HUES64 (cell line): Measurements from ENCODE around the gene ERC1.

Experiments used
- H3K27ac ChIP-seq: 2 replicates; pipeline ENCODE4 v1.7.0; 2013; ENCODE audit warnings: low read depth, low read length, inconsistent platforms
- H3K27me3 ChIP-seq: 2 replicates; pipeline ENCODE4 v1.6.1; 2013; ENCODE audit warnings: mild to moderate bottlenecking, low read length; ENCODE audit not compliant: insufficient read depth
- H3K36me3 ChIP-seq: 2 replicates; pipeline ENCODE4 v1.6.1; 2013; ENCODE audit warnings: mild to moderate bottlenecking, low read length; ENCODE audit not compliant: insufficient read depth
- H3K4me1 ChIP-seq: 2 replicates; pipeline ENCODE4 v1.6.1; 2013; ENCODE audit warnings: mild to moderate bottlenecking, low read length, moderate library complexity; ENCODE audit not compliant: insufficient read depth
- H3K4me3 ChIP-seq: 2 replicates; pipeline ENCODE4 v1.5.1; 2013; ENCODE audit warnings: mild to moderate bottlenecking, low read length, moderate library complexity
- H3K9ac ChIP-seq: 2 replicates; pipeline ENCODE4 v1.6.1; 2013; ENCODE audit warnings: mild to moderate bottlenecking, low read depth, low read length
- H3K9me3 ChIP-seq: 2 replicates; pipeline ENCODE4 v1.6.1; 2013; ENCODE audit warnings: low read depth, low read length; ENCODE audit not compliant: insufficient read depth
- WGBS: fragments of 150-250, 120-280 bp; methylation state at CpG from one replicate; pipeline ENCODE4 v1.1.7; 2013; ENCODE audit warnings: missing lambda C conversion rate; 5-methylcytosine and 5-hydroxymethylcytosine counted together

The ERC1 gene

GRCh38 chr12:1377117-1377516 is 386.1 kb downstream of the ERC1 start:
- Histone ChIP-seq H3K9me3 (no peaks in the 10 kb centered on the region), H3K27ac (no peak overlapping the region), H3K36me3 (no peaks in the 10 kb centered on the region), H3K27me3 (no peaks in the 10 kb centered on the region), H3K4me1 (no peaks in the 10 kb centered on the region), H3K9ac (no peak overlapping the region), H3K4me3 (no peak overlapping the region)
- WGBS, result 97% methylated on average over 5 of the region's 5 CpGs

GRCh38 chr12:1377681-1378080 is 386.7 kb downstream of the ERC1 start:
- H3K4me3 ChIP-seq, result no peak overlapping the region
- no peak overlapping the region for H3K27ac ChIP-seq
- no peaks in the 10 kb centered on the region for H3K36me3 ChIP-seq
- no peaks in the 10 kb centered on the region for H3K9me3 ChIP-seq
- no peaks in the 10 kb centered on the region for H3K4me1 ChIP-seq
- H3K9ac ChIP-seq, result no peak overlapping the region
- no CpG with 5 or more reads among the region's 3 CpGs for WGBS
- H3K27me3 ChIP-seq, result no peaks in the 10 kb centered on the region

- no peaks in the 10 kb centered on the region for H3K4me1 ChIP-seq
- no peak overlapping the region for H3K4me3 ChIP-seq
- WGBS, result 94% methylated on average over 12 of the region's 12 CpGs
- no peaks in the 10 kb centered on the region for H3K9me3 ChIP-seq
- no peak overlapping the region for H3K9ac ChIP-seq
- H3K27me3 ChIP-seq, result no peaks in the 10 kb centered on the region
- no peak overlapping the region for H3K27ac ChIP-seq
- no peaks in the 10 kb centered on the region for H3K36me3 ChIP-seq
Measured at GRCh38 chr12:1380171-1380851, 389.3 kb downstream of the ERC1 start.

- Histone ChIP-seq H3K9me3 (peaks cover 3% of the 10 kb centered on the region; the same call in 1 of the 2 replicates), H3K36me3 (no peaks in the 10 kb centered on the region), H3K9ac (no peak overlapping the region), H3K4me1 (no peaks in the 10 kb centered on the region), H3K27me3 (no peaks in the 10 kb centered on the region), H3K27ac (no peak overlapping the region), H3K4me3 (no peak overlapping the region)
- WGBS, result 94% methylated on average over 4 of the region's 6 CpGs
Measured at GRCh38 chr12:1382151-1382550, 391.1 kb downstream of the ERC1 start.

GRCh38 chr12:1382826-1383225 is 391.8 kb downstream of the ERC1 start:
- H3K9ac ChIP-seq, result no peak overlapping the region
- peaks cover 8% of the 10 kb centered on the region; the same call in 1 of the 2 replicates for H3K9me3 ChIP-seq
- no peaks in the 10 kb centered on the region for H3K4me1 ChIP-seq
- WGBS, result 94% methylated on average over 4 of the region's 4 CpGs
- H3K36me3 ChIP-seq, result 0 out of 2 replicates have a peak, but pooled peaks cover 5% of the 10 kb centered on the region
- H3K27ac ChIP-seq, result no peak overlapping the region
- no peak overlapping the region for H3K4me3 ChIP-seq
- no peaks in the 10 kb centered on the region for H3K27me3 ChIP-seq

GRCh38 chr12:1383758-1384157 is 392.7 kb downstream of the ERC1 start:
- peaks cover 14% of the 10 kb centered on the region for H3K9me3 ChIP-seq
- no peak overlapping the region for H3K27ac ChIP-seq
- no peak overlapping the region for H3K9ac ChIP-seq
- 89% methylated on average over 4 of the region's 4 CpGs for WGBS
- H3K4me1 ChIP-seq, result no peaks in the 10 kb centered on the region
- no peaks in the 10 kb centered on the region for H3K27me3 ChIP-seq
- H3K4me3 ChIP-seq, result no peak overlapping the region
- 0 out of 2 replicates have a peak, but pooled peaks cover 8% of the 10 kb centered on the region for H3K36me3 ChIP-seq

GRCh38 chr12:1384910-1385309 is 393.9 kb downstream of the ERC1 start:
- peaks cover 12% of the 10 kb centered on the region; the same call in 1 of the 2 replicates for H3K36me3 ChIP-seq
- no peaks in the 10 kb centered on the region for H3K4me1 ChIP-seq
- H3K9ac ChIP-seq, result no peak overlapping the region
- WGBS, result 89% methylated on average over 4 of the region's 4 CpGs
- peaks cover 26% of the 10 kb centered on the region for H3K9me3 ChIP-seq
- H3K27ac ChIP-seq, result no peak overlapping the region
- H3K4me3 ChIP-seq, result no peak overlapping the region
- no peaks in the 10 kb centered on the region for H3K27me3 ChIP-seq

GRCh38 chr12:1391722-1392121 is 400.7 kb downstream of the ERC1 start:
- H3K27ac ChIP-seq, result no peak overlapping the region
- H3K36me3 ChIP-seq, result peaks cover 27% of the 10 kb centered on the region; the same call in 1 of the 2 replicates
- no peak overlapping the region for H3K4me3 ChIP-seq
- H3K9me3 ChIP-seq, result peaks cover 84% of the 10 kb centered on the region
- H3K27me3 ChIP-seq, result no peaks in the 10 kb centered on the region
- H3K9ac ChIP-seq, result no peak overlapping the region
- no peaks in the 10 kb centered on the region for H3K4me1 ChIP-seq

- Histone ChIP-seq H3K9ac (no peak overlapping the region), H3K4me1 (no peaks in the 10 kb centered on the region), H3K27me3 (no peaks in the 10 kb centered on the region), H3K4me3 (no peak overlapping the region), H3K27ac (no peak overlapping the region), H3K36me3 (peaks cover 12% of the 10 kb centered on the region; the same call in 1 of the 2 replicates), H3K9me3 (peaks cover 56% of the 10 kb centered on the region)
- 88% methylated on average over 4 of the region's 4 CpGs for WGBS
Measured at GRCh38 chr12:1395421-1395955, 404.5 kb downstream of the ERC1 start.

- no peak overlapping the region for H3K27ac ChIP-seq
- no peak overlapping the region for H3K9ac ChIP-seq
- H3K4me1 ChIP-seq, result no peaks in the 10 kb centered on the region
- 0 out of 2 replicates have a peak, but pooled peaks cover 2% of the 10 kb centered on the region for H3K36me3 ChIP-seq
- no peak overlapping the region for H3K4me3 ChIP-seq
- WGBS, result 100% methylated on average over 2 of the region's 3 CpGs
- peaks cover 26% of the 10 kb centered on the region for H3K9me3 ChIP-seq
- no peaks in the 10 kb centered on the region for H3K27me3 ChIP-seq
Measured at GRCh38 chr12:1398673-1399072, 407.6 kb downstream of the ERC1 start.

GRCh38 chr12:1401891-1402290 is 410.9 kb downstream of the ERC1 start:
- no peak overlapping the region for H3K9ac ChIP-seq
- H3K27ac ChIP-seq, result no peak overlapping the region
- H3K27me3 ChIP-seq, result no peaks in the 10 kb centered on the region
- no peaks in the 10 kb centered on the region for H3K4me1 ChIP-seq
- no peaks in the 10 kb centered on the region for H3K36me3 ChIP-seq
- H3K9me3 ChIP-seq, result no peaks in the 10 kb centered on the region
- H3K4me3 ChIP-seq, result no peak overlapping the region
- 99% methylated on average over 3 of the region's 3 CpGs for WGBS
